Activated CD4-positive, alpha-beta T cell treated with anti-CD3 and anti-CD28 coated beads, Interleukin-2, Interleukin-6, amounts not matched to agents 100 ng/mL and 50 ng/mL, durations not matched to agents 16 hours and 8 hours (primary cell): ENCODE measurements around the gene R3HDM2.

Experiments
- DNase-seq: peaks from one replicate; pipeline ENCODE4 v3.0.0-alpha.2; 2020

R3HDM2 gene

DNA sequence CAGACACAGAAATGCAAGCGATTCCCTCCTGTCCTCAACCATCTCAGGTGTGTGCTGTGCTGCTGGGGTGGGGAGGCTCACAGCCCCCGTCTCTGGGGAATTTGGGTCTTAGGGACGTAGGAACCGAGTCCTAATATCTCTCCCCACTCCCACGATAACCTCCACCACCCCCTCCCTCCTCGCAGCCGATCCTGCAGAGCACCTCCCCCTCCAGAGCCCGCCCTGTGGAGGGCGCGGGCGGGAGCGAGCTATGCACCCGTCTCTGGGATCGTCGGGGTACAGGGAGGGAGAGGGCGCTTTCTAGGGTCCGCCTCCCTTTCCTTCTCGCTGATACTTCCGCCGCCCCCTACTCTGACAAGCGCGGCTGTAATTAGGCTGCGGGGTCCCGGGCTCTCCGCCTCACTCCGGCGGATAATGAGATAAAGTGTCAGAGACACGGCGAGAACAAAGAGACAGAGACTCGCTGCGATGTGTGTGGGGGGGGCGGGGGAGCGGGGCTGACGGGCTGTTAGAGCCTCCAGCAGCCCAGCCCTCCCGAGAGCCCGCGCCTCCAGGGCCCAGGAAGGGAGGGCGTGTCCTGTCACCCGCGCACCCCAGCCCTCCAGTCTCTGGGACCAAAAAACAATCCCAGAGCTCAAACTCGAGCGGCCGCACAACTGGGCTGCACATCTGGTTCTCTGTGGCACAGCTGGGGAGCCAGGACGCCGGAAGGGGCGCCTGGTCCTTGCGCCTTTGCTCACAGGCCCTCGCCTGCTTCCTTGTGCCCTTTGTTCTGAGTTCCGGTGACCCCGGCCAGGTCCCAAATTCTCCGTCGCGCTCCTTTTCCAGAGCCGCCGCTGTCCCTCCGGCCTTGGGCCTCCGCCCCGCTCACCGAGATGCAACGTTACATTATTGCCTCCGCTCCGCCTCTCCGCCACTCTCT is 192.7 kb downstream of the R3HDM2 start:
- peak; percentile 56 for DNase-seq

- DNase-seq = no peak
Measured at GRCh38 chr12:57237596-57237931, 193.3 kb downstream of the R3HDM2 start.

GRCh38 chr12:57236925-57237595 is 193.8 kb downstream of the R3HDM2 start:
- no peak for DNase-seq

DNA sequence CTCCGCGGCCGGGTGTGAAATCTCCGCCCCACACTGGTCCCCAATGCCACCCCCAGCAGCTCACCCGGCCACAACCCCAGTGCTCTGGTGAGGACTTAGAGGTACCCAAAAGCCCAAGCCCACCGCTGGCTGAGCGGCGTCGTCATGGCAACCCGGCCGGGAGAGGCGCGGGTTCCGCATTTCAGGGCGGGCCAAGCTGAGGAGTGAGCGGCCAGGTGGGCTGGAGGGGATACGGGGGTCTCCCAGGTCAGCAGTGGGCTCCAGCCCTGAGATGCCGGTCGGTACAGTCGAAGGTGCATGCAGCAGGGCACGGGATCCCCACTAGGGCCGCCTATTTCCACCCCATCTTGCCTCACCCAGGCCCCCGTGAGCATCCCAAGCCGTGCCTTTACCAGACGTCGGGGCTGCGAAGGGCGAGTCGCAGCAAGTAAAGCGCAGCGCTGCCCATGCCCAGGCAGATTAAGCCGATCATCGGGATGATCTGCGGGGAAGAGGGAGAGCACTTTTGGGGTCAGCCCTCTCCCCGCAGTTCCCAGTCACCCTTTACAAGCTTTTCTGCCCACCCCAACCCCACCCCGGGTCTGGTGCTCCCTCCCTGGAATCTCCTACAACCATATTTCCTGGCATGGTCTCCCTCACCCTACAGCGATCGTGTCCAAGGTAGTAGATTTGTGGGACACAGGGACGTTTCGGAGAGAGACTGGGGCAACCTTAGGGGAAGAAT is 194.5 kb downstream of the R3HDM2 start:
- DNase-seq = no peak

GRCh38 chr12:57235728-57236131 is 195.1 kb downstream of the R3HDM2 start:
- no peak for DNase-seq

DNA sequence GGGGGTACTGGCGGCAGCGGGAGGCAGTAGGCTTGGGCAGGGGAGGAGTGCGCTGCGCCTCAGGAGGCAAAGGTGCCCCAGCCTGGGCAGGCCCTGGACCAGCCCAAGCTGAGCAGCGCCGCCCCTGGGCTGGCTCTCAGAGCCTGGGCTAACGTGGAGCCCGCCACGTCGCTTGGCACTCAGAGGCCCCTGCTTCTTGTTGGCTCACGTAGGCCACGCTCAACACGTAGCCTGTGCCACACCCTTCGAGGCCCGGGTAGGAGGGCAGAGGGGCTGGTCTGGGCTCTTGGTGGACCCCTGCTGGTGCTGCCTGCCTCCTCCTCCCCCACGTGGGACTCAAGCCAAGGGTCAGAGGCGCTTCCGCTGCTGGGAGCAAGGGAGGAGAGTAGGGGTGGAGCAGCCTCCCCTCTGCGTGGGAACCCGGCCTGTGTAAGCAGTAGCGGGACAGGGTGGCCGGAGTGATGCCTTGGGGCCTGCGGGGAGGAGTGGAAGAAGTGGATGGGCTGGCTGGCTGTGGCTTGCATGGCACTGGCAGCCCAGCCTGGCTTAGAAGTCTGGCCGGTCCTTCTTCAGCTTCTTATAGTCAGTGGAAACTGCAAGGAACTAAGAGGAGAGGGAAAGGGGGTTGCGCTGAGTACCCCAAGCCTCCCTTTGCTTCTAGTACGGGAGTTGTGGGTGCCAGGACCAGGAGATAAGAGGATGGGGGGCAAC is 195.7 kb downstream of the R3HDM2 start:
- DNase-seq = no peak

GRCh38 chr12:57234571-57235016 is 196.2 kb downstream of the R3HDM2 start:
- no peak for DNase-seq

DNA sequence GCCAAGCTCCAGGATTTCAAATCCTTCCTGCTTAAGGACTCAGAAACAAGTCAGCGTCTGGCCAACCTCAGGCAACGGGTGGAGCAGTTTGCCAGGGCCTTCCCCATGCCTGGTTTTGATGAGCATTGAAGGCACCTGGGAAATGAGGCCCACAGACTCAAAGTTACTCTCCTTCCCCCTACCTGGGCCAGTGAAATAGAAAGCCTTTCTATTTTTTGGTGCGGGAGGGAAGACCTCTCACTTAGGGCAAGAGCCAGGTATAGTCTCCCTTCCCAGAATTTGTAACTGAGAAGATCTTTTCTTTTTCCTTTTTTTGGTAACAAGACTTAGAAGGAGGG is 196.6 kb downstream of the R3HDM2 start:
- DNase-seq = no peak

DNA sequence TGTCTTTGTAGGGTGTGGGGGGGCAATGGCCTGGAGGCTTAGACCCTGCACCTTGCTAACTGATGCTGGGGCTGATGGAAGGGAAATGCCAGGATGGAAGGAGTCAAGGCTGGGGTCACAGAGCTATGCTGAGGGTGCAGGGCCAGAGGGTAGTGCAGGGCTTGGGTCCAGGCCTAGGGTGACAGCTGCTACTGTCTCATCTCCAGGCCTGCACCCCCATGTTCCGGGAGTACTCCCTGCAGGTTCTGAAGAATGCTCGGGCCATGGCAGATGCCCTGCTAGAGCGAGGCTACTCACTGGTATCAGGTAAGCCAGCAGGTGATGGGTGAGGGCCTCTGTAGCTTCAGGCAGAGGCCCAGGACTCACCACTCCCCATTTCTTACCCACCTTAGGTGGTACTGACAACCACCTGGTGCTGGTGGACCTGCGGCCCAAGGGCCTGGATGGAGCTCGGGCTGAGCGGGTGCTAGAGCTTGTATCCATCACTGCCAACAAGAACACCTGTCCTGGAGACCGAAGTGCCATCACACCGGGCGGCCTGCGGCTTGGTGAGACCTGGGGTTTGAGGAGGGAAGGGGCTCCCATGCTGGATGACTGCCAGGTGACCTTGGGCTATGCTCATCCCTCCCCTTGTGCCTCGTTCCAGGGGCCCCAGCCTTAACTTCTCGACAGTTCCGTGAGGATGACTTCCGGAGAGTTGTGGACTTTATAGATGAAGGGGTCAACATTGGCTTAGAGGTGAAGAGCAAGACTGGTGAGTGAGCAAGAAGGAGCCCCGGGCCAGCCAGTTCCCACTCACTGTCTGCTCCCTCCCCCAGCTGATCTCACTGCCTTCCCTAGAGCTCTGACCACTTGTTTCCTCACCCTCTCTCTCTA is 197.2 kb downstream of the R3HDM2 start:
- no peak for DNase-seq

DNA sequence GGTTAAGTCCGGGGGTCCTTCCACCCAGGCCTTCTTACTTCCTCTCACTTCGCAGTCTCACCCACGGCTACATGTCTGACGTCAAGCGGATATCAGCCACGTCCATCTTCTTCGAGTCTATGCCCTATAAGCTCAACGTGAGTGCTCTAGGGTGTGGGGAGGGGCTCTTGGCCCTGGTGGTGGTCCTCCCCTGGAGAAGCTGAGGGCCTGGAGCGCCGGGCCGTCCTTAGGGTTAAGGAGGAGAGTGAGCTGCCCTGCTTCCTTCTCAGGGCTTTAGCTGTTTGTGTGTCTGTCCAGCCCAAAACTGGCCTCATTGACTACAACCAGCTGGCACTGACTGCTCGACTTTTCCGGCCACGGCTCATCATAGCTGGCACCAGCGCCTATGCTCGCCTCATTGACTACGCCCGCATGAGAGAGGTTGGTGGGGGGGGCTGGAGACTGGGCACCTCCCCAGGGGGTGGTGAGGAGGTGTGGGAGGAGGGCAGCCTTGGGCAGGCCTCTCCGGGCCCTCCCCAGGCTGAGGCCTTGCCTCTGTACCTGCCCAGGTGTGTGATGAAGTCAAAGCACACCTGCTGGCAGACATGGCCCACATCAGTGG is 198.6 kb downstream of the R3HDM2 start:
- no peak for DNase-seq

DNA sequence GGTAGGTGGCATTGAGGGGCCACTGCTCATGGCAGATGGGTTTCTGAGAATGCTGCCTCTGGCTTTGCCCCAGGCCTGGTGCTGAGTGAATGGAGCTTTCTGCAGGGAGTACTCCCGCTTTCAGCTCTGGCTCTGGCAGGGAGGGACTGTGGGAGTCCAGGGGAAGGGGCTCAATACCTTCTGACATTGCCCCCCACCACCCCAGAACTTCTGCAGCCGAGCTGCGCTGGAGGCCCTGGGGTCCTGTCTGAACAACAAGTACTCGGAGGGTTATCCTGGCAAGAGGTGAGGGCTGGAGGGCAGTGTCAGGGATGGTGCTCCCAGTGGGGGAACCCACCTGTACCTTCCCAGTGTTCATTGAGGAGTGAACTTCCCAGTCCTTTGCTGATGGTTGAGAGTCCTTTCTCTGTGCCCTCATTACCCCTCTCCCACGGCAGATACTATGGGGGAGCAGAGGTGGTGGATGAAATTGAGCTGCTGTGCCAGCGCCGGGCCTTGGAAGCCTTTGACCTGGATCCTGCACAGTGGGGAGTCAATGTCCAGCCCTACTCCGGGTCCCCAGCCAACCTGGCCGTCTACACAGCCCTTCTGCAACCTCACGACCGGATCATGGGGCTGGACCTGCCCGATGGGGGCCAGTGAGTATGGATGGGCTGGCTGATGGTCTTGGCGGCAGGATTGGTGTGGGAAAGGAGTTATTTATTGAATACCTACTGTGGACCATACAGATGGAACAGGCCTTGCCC is 199.4 kb downstream of the R3HDM2 start:
- no peak for DNase-seq

DNA sequence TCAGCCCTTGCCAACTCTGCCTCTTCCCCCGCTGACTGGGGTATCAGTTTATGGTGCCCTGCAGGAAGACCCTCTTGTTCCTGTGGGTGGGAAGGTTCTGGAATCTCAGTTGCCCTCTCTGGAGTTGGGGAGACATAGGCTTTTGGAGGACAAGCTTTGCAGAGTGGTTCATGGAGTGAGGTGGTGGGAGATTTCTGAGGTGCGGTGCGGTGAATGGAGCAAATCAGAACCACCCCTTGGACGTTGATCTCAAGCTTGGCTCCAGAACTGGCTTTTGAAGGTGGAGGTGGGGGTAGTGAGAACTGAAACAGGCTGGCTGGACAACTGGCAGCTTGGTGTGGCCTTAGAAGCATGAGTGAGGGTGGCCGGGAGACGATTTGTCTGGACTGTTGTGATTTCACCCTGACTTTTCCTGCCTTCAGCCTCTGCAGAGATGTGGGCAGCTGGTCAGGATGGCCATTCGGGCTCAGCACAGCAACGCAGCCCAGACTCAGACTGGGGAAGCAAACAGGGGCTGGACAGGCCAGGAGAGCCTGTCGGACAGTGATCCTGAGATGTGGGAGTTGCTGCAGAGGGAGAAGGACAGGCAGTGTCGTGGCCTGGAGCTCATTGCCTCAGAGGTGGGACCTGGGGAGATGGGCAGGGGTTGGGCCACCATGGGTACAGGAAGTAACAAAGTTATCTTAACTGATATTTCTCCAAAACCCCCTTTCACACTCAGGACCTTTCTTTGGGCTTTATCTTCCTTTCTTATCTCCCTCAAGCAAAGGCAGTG is 200.3 kb downstream of the R3HDM2 start:
- DNase-seq = no peak

GRCh38 chr12:57229634-57230380 is 201.0 kb downstream of the R3HDM2 start, which contains the start of gene SHMT2:
Gene SHMT2, plus strand, starts transcription at chr12:57229711. Its CDS starts 68 bp downstream, at chr12:57229779.
- DNase-seq = peak; percentile 97

GRCh38 chr12:57229046-57229633 is 201.7 kb downstream of the R3HDM2 start:
- peak; percentile 64 for DNase-seq

- no peak for DNase-seq
Measured at GRCh38 chr12:57227315-57228115, 203.3 kb downstream of the R3HDM2 start.

GRCh38 chr12:57226588-57227314 is 204.1 kb downstream of the R3HDM2 start:
- DNase-seq = no peak

DNA sequence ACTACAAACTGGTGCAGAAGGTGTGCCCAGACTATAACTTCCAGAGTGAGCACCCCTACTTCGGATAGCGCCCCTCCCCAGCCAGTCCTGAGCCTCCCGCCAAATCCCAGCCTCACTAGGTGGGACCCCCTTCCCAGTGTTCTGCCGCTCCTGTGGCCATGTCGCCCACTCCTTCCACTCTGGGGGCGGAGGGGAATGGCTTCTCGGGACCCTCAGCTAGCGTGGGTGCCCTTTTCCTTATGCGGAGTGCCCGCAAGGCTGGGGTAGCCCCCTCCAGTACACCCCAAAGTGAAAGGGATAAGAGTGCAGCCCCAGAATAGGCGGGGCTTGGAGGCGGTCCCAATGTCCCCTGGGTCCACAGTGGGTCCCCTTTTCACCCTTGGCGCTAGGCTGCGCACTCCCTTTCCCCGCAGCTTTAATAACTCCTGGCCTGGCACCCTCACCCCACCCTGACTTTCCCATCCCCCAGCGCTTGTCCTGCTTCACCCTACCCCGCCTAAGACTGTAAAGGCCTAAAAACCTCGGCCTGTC is 205.1 kb downstream of the R3HDM2 start:
- DNase-seq = no peak
